OCI-LY3 (cell line): ENCODE data around the gene RFX2.

Experiments used
- H2AFZ ChIP-seq: fragments of 200-600, 300-600 bp; shearing (Covaris generic); 2 replicates; pipeline ENCODE4 v1.6.0; 2014; ENCODE audit warnings: antibody characterized with exemption, low read depth, low read length
- H3K27ac ChIP-seq: fragments of 200-600, 300-600 bp; sonication (generic); 2 replicates; pipeline ENCODE4 v1.5.1; 2014; ENCODE audit warnings: mild to moderate bottlenecking, low read length, moderate library complexity, mixed read lengths
- H3K27me3 ChIP-seq: fragments of 200-600, 300-600 bp; sonication (generic); 2 replicates; pipeline ENCODE4 v1.6.1; 2014; ENCODE audit warnings: low read depth, low read length, mixed read lengths
- H3K36me3 ChIP-seq: fragments of 200-600, 300-600 bp; sonication (generic); replicated peaks from 2 replicates; pipeline ENCODE3; 2014; ENCODE audit warnings: low read depth, low read length, mixed read lengths
- H3K4me1 ChIP-seq: fragments of 300-600, 200-600 bp; sonication (generic); 2 replicates; pipeline ENCODE4 v1.6.1; 2014; ENCODE audit warnings: low read length, mixed read lengths
- H3K4me2 ChIP-seq: fragments of 200-600, 300-600 bp; sonication (generic); 2 replicates; pipeline ENCODE4 v1.6.1; 2014; ENCODE audit warnings: low read length, mixed read lengths
- H3K4me3 ChIP-seq: fragments of 300-600, 200-600 bp; sonication (generic); 2 replicates; pipeline ENCODE4 v1.5.1; 2014; ENCODE audit warnings: antibody characterized with exemption, mild to moderate bottlenecking, low read length, moderate library complexity
- H3K79me2 ChIP-seq: fragments of 300-600, 200-600 bp; shearing (Covaris generic); 2 replicates; pipeline ENCODE4 v1.6.1; 2014; ENCODE audit warnings: mild to moderate bottlenecking, low read length, mixed read lengths
- H3K9ac ChIP-seq: fragments of 300-600, 200-600 bp; shearing (Covaris generic); 2 replicates; pipeline ENCODE4 v1.6.0; 2014; ENCODE audit warnings: mild to moderate bottlenecking, low read length, moderate library complexity
- H3K9me3 ChIP-seq: fragments of 200-600, 300-600 bp; shearing (Covaris generic); 2 replicates; pipeline ENCODE4 v1.6.1; 2014; ENCODE audit warnings: low read length, mixed read lengths; ENCODE audit not compliant: insufficient read depth
- H4K20me1 ChIP-seq: fragments of 200-600, 300-600 bp; sonication (generic); 2 replicates; pipeline ENCODE4 v1.6.1; 2016; ENCODE audit warnings: low read length, mixed read lengths; ENCODE audit not compliant: insufficient read depth
- EZH2phosphoT487 ChIP-seq: fragments of 200-600 bp; shearing (Covaris generic); IDR thresholded peaks from 2 replicates; pipeline ENCODE4 v1.6.1; 2018; ENCODE audit warnings: antibody characterized with exemption, mixed run types, low read depth
- TF ChIP-seq, protein P1 (sequence below): fragments of 200-600, 300-600 bp; sonication (generic); IDR thresholded peaks from 2 replicates; pipeline ENCODE4 v1.5.1; 2014; ENCODE audit warnings: antibody characterized with exemption, low read length, low read depth

RFX2 gene

DNA sequence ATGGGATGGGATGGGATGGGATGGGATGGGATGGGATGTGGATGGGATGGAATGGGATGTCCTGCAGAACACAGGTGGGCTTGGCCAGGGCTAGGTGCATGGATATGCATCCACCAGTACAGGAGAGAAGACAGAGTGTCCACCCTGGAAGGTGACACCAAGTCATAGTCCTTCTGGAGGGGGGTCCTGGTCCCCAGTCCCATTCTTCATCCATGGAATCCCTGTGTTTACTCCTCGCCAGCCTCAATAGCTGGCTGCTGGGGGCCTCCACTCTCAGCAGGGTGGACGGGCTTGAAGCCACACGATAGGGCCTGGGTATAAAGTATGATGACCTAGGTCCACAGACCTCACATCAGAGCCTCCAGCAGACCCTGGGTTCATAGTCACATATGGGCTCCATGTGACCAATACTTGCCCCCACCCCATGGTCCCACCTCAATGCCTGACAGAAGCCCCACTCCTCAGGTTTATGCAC lies 40.1 kb downstream of the RFX2 start:
- TF ChIP-seq EZH2phosphoT487: no peak
- TF ChIP-seq, protein P1, sequence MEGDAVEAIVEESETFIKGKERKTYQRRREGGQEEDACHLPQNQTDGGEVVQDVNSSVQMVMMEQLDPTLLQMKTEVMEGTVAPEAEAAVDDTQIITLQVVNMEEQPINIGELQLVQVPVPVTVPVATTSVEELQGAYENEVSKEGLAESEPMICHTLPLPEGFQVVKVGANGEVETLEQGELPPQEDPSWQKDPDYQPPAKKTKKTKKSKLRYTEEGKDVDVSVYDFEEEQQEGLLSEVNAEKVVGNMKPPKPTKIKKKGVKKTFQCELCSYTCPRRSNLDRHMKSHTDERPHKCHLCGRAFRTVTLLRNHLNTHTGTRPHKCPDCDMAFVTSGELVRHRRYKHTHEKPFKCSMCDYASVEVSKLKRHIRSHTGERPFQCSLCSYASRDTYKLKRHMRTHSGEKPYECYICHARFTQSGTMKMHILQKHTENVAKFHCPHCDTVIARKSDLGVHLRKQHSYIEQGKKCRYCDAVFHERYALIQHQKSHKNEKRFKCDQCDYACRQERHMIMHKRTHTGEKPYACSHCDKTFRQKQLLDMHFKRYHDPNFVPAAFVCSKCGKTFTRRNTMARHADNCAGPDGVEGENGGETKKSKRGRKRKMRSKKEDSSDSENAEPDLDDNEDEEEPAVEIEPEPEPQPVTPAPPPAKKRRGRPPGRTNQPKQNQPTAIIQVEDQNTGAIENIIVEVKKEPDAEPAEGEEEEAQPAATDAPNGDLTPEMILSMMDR: no peak
- Histone ChIP-seq H3K9me3 (no peaks in the 10 kb centered on the region), H3K9ac (no peak overlapping the region), H3K27me3 (0 out of 2 replicates have a peak, but pooled peaks cover 10% of the 10 kb centered on the region), H3K79me2 (no peaks in the 10 kb centered on the region), H3K4me2 (no peak overlapping the region), H2AFZ (no peak overlapping the region), H4K20me1 (no peaks in the 10 kb centered on the region), H3K4me1 (peaks cover 15% of the 10 kb centered on the region), H3K4me3 (no peak overlapping the region), H3K27ac (no peak overlapping the region), H3K36me3 (no peaks in the 10 kb centered on the region)

DNA sequence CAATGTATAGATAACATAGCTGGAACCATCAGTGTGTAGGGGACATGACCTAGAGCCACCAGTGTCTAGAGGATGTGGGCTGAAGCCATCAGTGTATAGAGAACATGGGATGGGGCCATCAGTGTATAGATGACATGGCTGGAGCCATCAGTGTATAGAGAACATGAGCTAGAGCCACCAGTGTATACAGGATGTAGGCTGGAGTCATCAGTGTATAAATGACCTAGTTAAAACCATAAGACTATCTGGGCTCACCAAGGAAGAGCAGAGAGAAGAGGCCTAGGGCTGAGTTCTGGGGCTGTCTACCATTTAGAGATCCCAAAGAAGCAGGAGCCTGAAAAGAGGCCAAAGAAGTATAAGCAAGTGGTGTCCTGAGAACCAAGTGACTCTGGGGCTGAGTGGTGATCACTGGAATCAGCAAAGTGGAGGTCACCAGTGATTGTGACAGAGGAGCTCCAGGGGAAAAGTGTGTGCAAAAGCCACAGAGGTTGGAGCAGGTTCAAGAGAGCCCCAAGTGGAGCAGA lies 41.0 kb downstream of the RFX2 start:
- no peak for TF ChIP-seq EZH2phosphoT487
- TF ChIP-seq, protein P1: no peak
- no peak overlapping the region for H3K9ac ChIP-seq
- no peaks in the 10 kb centered on the region for H4K20me1 ChIP-seq
- H3K4me3 ChIP-seq: no peak overlapping the region
- no peak overlapping the region for H3K4me2 ChIP-seq
- peaks cover 15% of the 10 kb centered on the region for H3K4me1 ChIP-seq
- H3K27me3 ChIP-seq: 0 out of 2 replicates have a peak, but pooled peaks cover 10% of the 10 kb centered on the region
- H3K27ac ChIP-seq: no peak overlapping the region
- no peaks in the 10 kb centered on the region for H3K9me3 ChIP-seq
- H2AFZ ChIP-seq: no peak overlapping the region
- no peaks in the 10 kb centered on the region for H3K36me3 ChIP-seq
- no peaks in the 10 kb centered on the region for H3K79me2 ChIP-seq

DNA sequence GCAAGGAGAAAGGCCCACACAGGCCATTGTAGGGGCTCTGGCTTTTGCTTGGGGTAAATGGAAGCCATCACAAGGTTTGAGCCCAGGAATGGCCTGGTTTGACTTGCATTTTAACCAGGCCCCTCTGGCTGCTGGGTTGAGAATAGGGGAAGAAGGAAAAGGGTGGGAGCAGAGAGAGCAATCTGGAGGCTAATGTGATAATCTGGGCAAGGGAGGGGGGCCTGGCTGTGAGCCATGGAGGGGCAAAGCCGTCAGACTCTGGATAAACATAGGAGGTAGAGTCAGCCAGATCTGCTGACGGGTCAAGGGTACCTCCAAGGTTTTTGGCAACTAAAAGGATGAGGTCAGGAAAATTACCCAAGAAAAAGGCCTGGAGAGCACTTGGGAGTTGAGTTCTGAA lies 41.6 kb downstream of the RFX2 start:
- H3K9me3 ChIP-seq: no peaks in the 10 kb centered on the region
- H2AFZ ChIP-seq: no peak overlapping the region
- H3K79me2 ChIP-seq: no peaks in the 10 kb centered on the region
- TF ChIP-seq, protein P1: no peak
- no peak for TF ChIP-seq EZH2phosphoT487
- H4K20me1 ChIP-seq: no peaks in the 10 kb centered on the region
- no peak overlapping the region for H3K27ac ChIP-seq
- H3K4me3 ChIP-seq: no peak overlapping the region
- H3K9ac ChIP-seq: no peak overlapping the region
- H3K36me3 ChIP-seq: no peaks in the 10 kb centered on the region
- 0 out of 2 replicates have a peak, but pooled peaks cover 10% of the 10 kb centered on the region for H3K27me3 ChIP-seq
- peaks cover 15% of the 10 kb centered on the region for H3K4me1 ChIP-seq
- no peak overlapping the region for H3K4me2 ChIP-seq

DNA sequence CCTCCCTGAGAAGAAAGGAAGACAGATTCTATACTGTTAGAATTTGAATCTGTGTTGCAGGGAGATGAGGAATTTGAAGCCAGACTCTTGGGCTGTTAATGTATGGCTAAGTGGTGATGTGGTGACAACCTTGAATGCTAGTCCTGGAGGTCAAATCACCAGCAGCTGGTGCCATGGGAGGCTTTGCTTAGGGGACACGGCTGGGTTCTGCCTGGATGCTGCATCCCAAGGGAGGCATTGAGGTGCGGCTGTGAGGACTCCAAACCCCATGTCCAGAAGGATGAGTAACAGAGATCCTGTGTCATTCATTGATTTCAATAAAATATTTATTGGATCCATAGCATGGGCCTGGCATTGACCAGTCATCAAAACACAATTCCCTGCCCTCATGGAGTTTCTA lies 42.3 kb downstream of the RFX2 start:
- Histone ChIP-seq H3K4me3 (no peak overlapping the region), H3K79me2 (no peaks in the 10 kb centered on the region), H3K27ac (no peak overlapping the region), H3K9ac (no peak overlapping the region), H3K36me3 (no peaks in the 10 kb centered on the region), H3K4me1 (peaks cover 15% of the 10 kb centered on the region), H4K20me1 (no peaks in the 10 kb centered on the region), H3K4me2 (no peak overlapping the region), H3K27me3 (0 out of 2 replicates have a peak, but pooled peaks cover 10% of the 10 kb centered on the region), H2AFZ (no peak overlapping the region), H3K9me3 (no peaks in the 10 kb centered on the region)
- TF ChIP-seq EZH2phosphoT487: no peak
